Measurements from ENCODE around the gene LRRC51. TPM values are rescaled to one million over a fixed set of nuclear protein-coding genes. Genes with fewer than 3 reads are reported as not detected.
A peak's percentile ranks its signal among the peaks of the same experiment; 100 is the strongest.

Gene LRRC51
- total RNA-seq, 1 experiment from 2014 or later = 19.6 TPM

- no peak for TF ChIP-seq CTCF (conservative IDR thresholded peaks at IDR 0.05)
- Histone ChIP-seq H3K4me3 (no peak overlapping the region), H3K4me2 (no peak overlapping the region), H3F3A (ENCODE audit: insufficient read depth, low read depth) (peaks cover 22% of the 10 kb centered on the region), H3K9me3 (ENCODE audit: insufficient read depth, low read depth) (no peaks in the 10 kb centered on the region), H3K27me3 (ENCODE audit: insufficient read depth, low read depth) (no peaks in the 10 kb centered on the region), H3K79me2 (ENCODE audit: low read depth) (peaks cover 80% of the 10 kb centered on the region), H2AFZ (no peak overlapping the region), H3K36me3 (ENCODE audit: low read depth) (peaks cover 32% of the 10 kb centered on the region), H3K4me1 (replicated peaks; ENCODE audit: insufficient read depth) (peaks cover 34% of the 10 kb centered on the region), H3K9me2 (ENCODE audit: insufficient read depth) (no peaks in the 10 kb centered on the region), H4K20me1 (ENCODE audit: insufficient read depth) (peaks cover 4% of the 10 kb centered on the region; the same call in 1 of the 2 replicates), H3K27ac (no peak overlapping the region)
- intact Hi-C loops (cut with micrococcal nuclease; ENCODE audit: unreplicated experiment) = no loop called here
- CTCF ChIA-PET = no interaction called here
- DNase-seq = no peak
- BruUV-seq (replicated peaks) = no TSS peak
- POLR2A ChIA-PET (ENCODE audit: unreplicated experiment) = no interaction called here
These were observed 13.4 kb upstream of the LRRC51 start for GRCh38 chr11:72067266-72067665.

GRCh38 chr11:72067676-72068075 is 13.0 kb upstream of the LRRC51 start:
- ChIA-PET POLR2A (ENCODE audit: unreplicated experiment) (no interaction called here), CTCF (interaction anchor here (0.7 kb wide), 1 partner anchor 10 kb away, joined by 3 read pairs; no protein-coding TSS in a partner anchor)
- Histone ChIP-seq H3K79me2 (ENCODE audit: low read depth) (peaks cover 80% of the 10 kb centered on the region), H3K4me1 (replicated peaks; ENCODE audit: insufficient read depth) (peaks cover 38% of the 10 kb centered on the region), H3F3A (ENCODE audit: insufficient read depth, low read depth) (peaks cover 25% of the 10 kb centered on the region), H3K9me3 (ENCODE audit: insufficient read depth, low read depth) (no peaks in the 10 kb centered on the region), H3K9me2 (ENCODE audit: insufficient read depth) (no peaks in the 10 kb centered on the region), H3K36me3 (ENCODE audit: low read depth) (peaks cover 32% of the 10 kb centered on the region), H3K27me3 (ENCODE audit: insufficient read depth, low read depth) (no peaks in the 10 kb centered on the region), H3K27ac (no peak overlapping the region), H4K20me1 (ENCODE audit: insufficient read depth) (peaks cover 4% of the 10 kb centered on the region; the same call in 1 of the 2 replicates), H3K4me2 (no peak overlapping the region), H3K4me3 (no peak overlapping the region), H2AFZ (no peak overlapping the region)
- DNase-seq = no peak
- TF ChIP-seq CTCF (conservative IDR thresholded peaks at IDR 0.05) = no peak
- no peak for TF ChIP-seq EZH2 (IDR thresholded peaks at IDR 0.05; ENCODE audit: low read depth)
- no TSS peak for BruUV-seq (replicated peaks)
- intact Hi-C loops (cut with micrococcal nuclease; ENCODE audit: unreplicated experiment) = no loop called here

DNA sequence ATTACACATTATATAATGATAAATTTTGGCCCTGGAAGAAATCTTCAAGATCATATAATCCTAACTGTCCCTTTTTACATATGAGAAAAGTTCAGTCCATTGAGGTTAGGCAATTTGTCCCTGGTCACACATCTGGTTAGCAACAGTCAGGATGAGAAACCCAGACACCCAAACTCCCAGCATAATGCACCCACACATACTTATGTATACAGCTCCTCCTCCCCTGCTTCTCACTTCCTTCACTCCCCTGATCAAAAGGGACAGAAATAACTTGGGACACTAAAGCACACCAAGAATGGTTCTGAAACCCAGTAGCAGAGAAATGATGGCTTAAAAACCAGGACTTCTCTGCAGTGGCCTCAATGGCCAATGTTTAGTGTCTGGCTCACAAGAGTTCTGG is 11.4 kb upstream of the LRRC51 start:
- Histone ChIP-seq H3K27me3 (ENCODE audit: insufficient read depth, low read depth) (no peaks in the 10 kb centered on the region), H4K20me1 (ENCODE audit: insufficient read depth) (peaks cover 4% of the 10 kb centered on the region; the same call in 1 of the 2 replicates), H3K79me2 (ENCODE audit: low read depth) (peaks cover 87% of the 10 kb centered on the region), H3K9me3 (ENCODE audit: insufficient read depth, low read depth) (no peaks in the 10 kb centered on the region), H3K4me3 (peak overlapping the region; percentile 35; the same call in 1 of the 2 replicates), H3K27ac (peak overlapping the region; percentile 83), H3F3A (ENCODE audit: insufficient read depth, low read depth) (peaks cover 40% of the 10 kb centered on the region), H2AFZ (no peak overlapping the region), H3K4me2 (peak overlapping the region; percentile 78), H3K36me3 (ENCODE audit: low read depth) (peaks cover 29% of the 10 kb centered on the region), H3K4me1 (replicated peaks; ENCODE audit: insufficient read depth) (peaks cover 53% of the 10 kb centered on the region), H3K9me2 (ENCODE audit: insufficient read depth) (no peaks in the 10 kb centered on the region)
- TSS peak; percentile 4 for BruUV-seq (replicated peaks)
- POLR2A ChIA-PET (ENCODE audit: unreplicated experiment) = no interaction called here
- intact Hi-C loops (cut with micrococcal nuclease; ENCODE audit: unreplicated experiment) = no loop called here
- no peak for DNase-seq
- CTCF ChIA-PET = no interaction called here
- TF ChIP-seq CTCF (conservative IDR thresholded peaks at IDR 0.05) (no peak), EZH2 (IDR thresholded peaks at IDR 0.05; ENCODE audit: low read depth) (no peak)

All from PC-9 (cell line).